GM23338 (cell line): ENCODE measurements around the gene SMIM7. TPM values are rescaled to one million over a fixed set of nuclear protein-coding genes. Genes with fewer than 3 reads are reported as not detected.

Experiments
- ATAC-seq: fragments of 200-7000 bp; cut with Tn5 transposase; 3 replicates; pipeline ENCODE4 v1.9.1; 2020
- DNase-seq: peaks from one replicate; pipeline ENCODE4 v3.0.0-alpha.2; 2015; ENCODE audit warnings: low spot score
- H2AFZ ChIP-seq: fragments of 200-600 bp; sonication (generic); 2 replicates; pipeline ENCODE4 v1.8.0; 2016; ENCODE audit warnings: antibody characterized with exemption, mild to moderate bottlenecking, moderate library complexity
- H3F3A ChIP-seq: fragments of 200-600 bp; sonication (generic); replicated peaks from 2 replicates; pipeline ENCODE4 v1.8.0; 2017; ENCODE audit warnings: antibody characterized with exemption, mixed run types, low read depth
- H3K27ac ChIP-seq: fragments of 200-600 bp; sonication (generic); 2 replicates; pipeline ENCODE4 v1.6.1; 2016; ENCODE audit warnings: low read depth
- H3K27me3 ChIP-seq: fragments of 200-600 bp; sonication (generic); 2 replicates; pipeline ENCODE4 v1.8.0; 2016; ENCODE audit warnings: mild to moderate bottlenecking, mixed run types, moderate library complexity; ENCODE audit not compliant: insufficient read depth
- H3K36me3 ChIP-seq: fragments of 200-600 bp; sonication (generic); 2 replicates; pipeline ENCODE4 v1.8.0; 2016; ENCODE audit warnings: mild to moderate bottlenecking; ENCODE audit not compliant: insufficient read depth
- H3K4me1 ChIP-seq: fragments of 200-600 bp; sonication (generic); 2 replicates; pipeline ENCODE4 v1.8.0; 2016; ENCODE audit warnings: mild to moderate bottlenecking, moderate library complexity; ENCODE audit not compliant: insufficient read depth
- H3K4me2 ChIP-seq: fragments of 200-600 bp; sonication (generic); 2 replicates; pipeline ENCODE4 v1.7.1; 2017; ENCODE audit warnings: mixed run types
- H3K4me3 ChIP-seq: fragments of 200-600 bp; sonication (generic); 2 replicates; pipeline ENCODE4 v1.6.1; 2016; ENCODE audit warnings: mixed run types
- H3K79me2 ChIP-seq: fragments of 200-600 bp; sonication (generic); replicated peaks from 2 replicates; pipeline ENCODE4 v1.8.0; 2017; ENCODE audit warnings: mild to moderate bottlenecking; ENCODE audit not compliant: insufficient read depth
- H3K9me2 ChIP-seq: fragments of 200-600 bp; sonication (generic); 2 replicates; pipeline ENCODE4 v1.8.0; 2017; ENCODE audit not compliant: insufficient read depth
- H4K20me1 ChIP-seq: fragments of 200-600 bp; sonication (generic); replicated peaks from 2 replicates; pipeline ENCODE4 v1.8.0; 2017; ENCODE audit warnings: mild to moderate bottlenecking; ENCODE audit not compliant: insufficient read depth
- H3K27ac Mint-ChIP-seq: 2 replicates; pipeline ENCODE4 v1.8.0; 2020; ENCODE audit warnings: inconsistent platforms, mild to moderate bottlenecking, moderate library complexity, mixed read lengths
- H3K27me3 Mint-ChIP-seq: 3 replicates; pipeline ENCODE4 v1.8.0; 2022; ENCODE audit warnings: low read depth, mild to moderate bottlenecking, moderate library complexity, mixed read lengths, inconsistent platforms; ENCODE audit not compliant: insufficient read depth, poor library complexity
- H3K36me3 Mint-ChIP-seq: 3 replicates; pipeline ENCODE4 v1.8.0; 2021; ENCODE audit warnings: low read depth, mild to moderate bottlenecking, inconsistent platforms, moderate library complexity, mixed read lengths
- H3K4me1 Mint-ChIP-seq: 3 replicates; pipeline ENCODE4 v1.8.0; 2020; ENCODE audit warnings: mild to moderate bottlenecking, inconsistent platforms, mixed read lengths
- H3K4me3 Mint-ChIP-seq: 3 replicates; pipeline ENCODE4 v1.8.0; 2021; ENCODE audit warnings: moderate library complexity, mild to moderate bottlenecking, inconsistent platforms, mixed read lengths
- H3K9me3 Mint-ChIP-seq: 3 replicates; pipeline ENCODE4 v1.8.0; 2020; ENCODE audit warnings: moderate library complexity, mild to moderate bottlenecking, inconsistent platforms, mixed read lengths
- CREB1 ChIP-seq: fragments of 250-450 bp; sonication (Bioruptor Pico); IDR thresholded peaks from 2 replicates; pipeline ENCODE4 v1.5.0; 2020; ENCODE audit warnings: low read depth, mild to moderate bottlenecking, moderate library complexity
- EZH2 ChIP-seq: fragments of 200-600 bp; sonication (generic); IDR thresholded peaks from one replicate; pipeline ENCODE4 v1.8.0; 2017; ENCODE audit warnings: antibody characterized with exemption, mild to moderate bottlenecking, low read depth; ENCODE audit not compliant: unreplicated experiment
- EZH2phosphoT487 ChIP-seq: fragments of 200-600 bp; sonication (generic); IDR thresholded peaks from one replicate; pipeline ENCODE4 v1.8.1; 2018; ENCODE audit warnings: antibody characterized with exemption; ENCODE audit not compliant: unreplicated experiment
- JUNB ChIP-seq: IDR thresholded peaks from one replicate; pipeline ENCODE4 v1.6.1; 2016; ENCODE audit warnings: antibody characterized with exemption; ENCODE audit not compliant: unreplicated experiment
- NANOG ChIP-seq: IDR thresholded peaks from 2 replicates; pipeline ENCODE4 v1.6.1; 2016; ENCODE audit warnings: antibody characterized with exemption, borderline replicate concordance
- POLR2AphosphoS5 ChIP-seq: IDR thresholded peaks from 2 replicates; pipeline ENCODE4 v1.6.1; 2016; ENCODE audit warnings: antibody characterized with exemption, low read depth
- STAT1 ChIP-seq: IDR thresholded peaks from one replicate; pipeline ENCODE4 v1.6.1; 2016; ENCODE audit warnings: antibody characterized with exemption; ENCODE audit not compliant: unreplicated experiment
- ZNF114 ChIP-seq: fragments of 250-450 bp; sonication (Bioruptor Pico); IDR thresholded peaks from 2 replicates; pipeline ENCODE4 v1.5.0; 2020; ENCODE audit warnings: mild to moderate bottlenecking, moderate library complexity
- ZNF331 ChIP-seq: fragments of 250-450 bp; sonication (Bioruptor Pico); IDR thresholded peaks from 2 replicates; pipeline ENCODE4 v1.5.0; 2020; ENCODE audit warnings: low read depth, mild to moderate bottlenecking, moderate library complexity
- polyA plus RNA-seq: library from polyadenylated mRNA; unstranded; fragments of >200 nt; fragmentation: Nextera tagmentation; extraction: Ambion mirVana; gene quantifications from 2 replicates; pipeline ENCODE4 v1.2.1, GENCODE V29; 2016
- total RNA-seq: library from RNA; depleted of rRNA; stranded (reverse); fragments of >200 nt; shearing (Covaris generic); gene quantifications from 2 replicates; pipeline ENCODE4 v1.2.3, GENCODE V29; 2014
- TF ChIP-seq, protein P1 (sequence below): fragments of 250-450 bp; sonication (Bioruptor Pico); IDR thresholded peaks from 2 replicates; pipeline ENCODE4 v1.5.0; 2020; ENCODE audit warnings: mild to moderate bottlenecking, moderate library complexity
- TF ChIP-seq, protein P2 (sequence below), 2 experiments: fragments of 200-600 bp in 1 of 2; sonication (generic) in 1 of 2; conservative IDR thresholded peaks; 2 replicates each; pipeline versions ENCODE4 v1.5.1 to v1.6.1; 2016 to 2017; ENCODE audit warnings: antibody characterized with exemption in 2 of 2, low read depth in 2 of 2, mild to moderate bottlenecking in 2 of 2, moderate library complexity in 1 of 2
- TF ChIP-seq, protein P3 (sequence below): IDR thresholded peaks from 2 replicates; pipeline ENCODE4 v1.6.1; 2016; ENCODE audit warnings: antibody characterized with exemption
- TF ChIP-seq, protein P4 (sequence below): IDR thresholded peaks from one replicate; pipeline ENCODE4 v1.6.1; 2018; ENCODE audit warnings: antibody characterized with exemption; ENCODE audit not compliant: unreplicated experiment

The SMIM7 gene
- total and polyA plus RNA-seq, 2 experiments from 2014 or later: 81.7 to 84.5 TPM

DNA sequence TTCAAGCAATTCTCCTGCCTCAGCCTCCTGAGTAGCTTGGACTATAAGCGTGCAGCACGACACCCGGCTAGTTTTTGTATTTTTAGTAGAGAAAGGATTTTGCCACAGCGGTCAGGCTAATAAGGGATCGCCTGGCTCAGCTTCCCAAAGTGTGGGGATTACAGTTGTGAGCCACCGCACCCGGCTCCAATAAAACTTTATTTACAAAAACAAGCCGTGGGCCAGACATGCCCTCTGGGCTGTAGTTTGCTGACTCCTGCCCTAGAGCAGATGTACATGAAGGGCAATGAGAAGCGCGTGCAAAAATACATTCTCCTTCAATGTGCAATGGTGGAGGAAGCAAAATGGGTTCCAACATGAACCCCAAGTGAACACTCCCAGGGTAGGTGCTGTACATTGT, 18.2 kb downstream of the SMIM7 start:
- Mint-ChIP-seq H3K4me1 (no peaks in the 10 kb centered on the region), H3K36me3 (peaks cover 81% of the 10 kb centered on the region), H3K4me3 (no peak overlapping the region), H3K27me3 (peaks cover 3% of the 10 kb centered on the region), H3K9me3 (no peaks in the 10 kb centered on the region), H3K27ac (no peak overlapping the region)
- Histone ChIP-seq H3K4me2 (no peak overlapping the region), H3K36me3 (peaks cover 26% of the 10 kb centered on the region), H4K20me1 (peaks cover 41% of the 10 kb centered on the region), H3K4me3 (no peak overlapping the region), H3K27me3 (no peaks in the 10 kb centered on the region), H3K4me1 (no peaks in the 10 kb centered on the region), H2AFZ (no peak overlapping the region), H3F3A (no peaks in the 10 kb centered on the region; the same call in 1 of the 2 replicates), H3K27ac (no peak overlapping the region), H3K9me2 (no peaks in the 10 kb centered on the region), H3K79me2 (peaks cover 97% of the 10 kb centered on the region)
- DNase-seq (no peak), ATAC-seq (no peak)
- TF ChIP-seq CREB1 (no peak), POLR2AphosphoS5 (no peak), STAT1 (no peak), JUNB (no peak), ZNF114 (CRISPR knock-in tag) (no peak), EZH2 (no peak), ZNF331 (CRISPR knock-in tag) (no peak), NANOG (no peak), EZH2phosphoT487 (no peak)
- TF ChIP-seq, protein P1, sequence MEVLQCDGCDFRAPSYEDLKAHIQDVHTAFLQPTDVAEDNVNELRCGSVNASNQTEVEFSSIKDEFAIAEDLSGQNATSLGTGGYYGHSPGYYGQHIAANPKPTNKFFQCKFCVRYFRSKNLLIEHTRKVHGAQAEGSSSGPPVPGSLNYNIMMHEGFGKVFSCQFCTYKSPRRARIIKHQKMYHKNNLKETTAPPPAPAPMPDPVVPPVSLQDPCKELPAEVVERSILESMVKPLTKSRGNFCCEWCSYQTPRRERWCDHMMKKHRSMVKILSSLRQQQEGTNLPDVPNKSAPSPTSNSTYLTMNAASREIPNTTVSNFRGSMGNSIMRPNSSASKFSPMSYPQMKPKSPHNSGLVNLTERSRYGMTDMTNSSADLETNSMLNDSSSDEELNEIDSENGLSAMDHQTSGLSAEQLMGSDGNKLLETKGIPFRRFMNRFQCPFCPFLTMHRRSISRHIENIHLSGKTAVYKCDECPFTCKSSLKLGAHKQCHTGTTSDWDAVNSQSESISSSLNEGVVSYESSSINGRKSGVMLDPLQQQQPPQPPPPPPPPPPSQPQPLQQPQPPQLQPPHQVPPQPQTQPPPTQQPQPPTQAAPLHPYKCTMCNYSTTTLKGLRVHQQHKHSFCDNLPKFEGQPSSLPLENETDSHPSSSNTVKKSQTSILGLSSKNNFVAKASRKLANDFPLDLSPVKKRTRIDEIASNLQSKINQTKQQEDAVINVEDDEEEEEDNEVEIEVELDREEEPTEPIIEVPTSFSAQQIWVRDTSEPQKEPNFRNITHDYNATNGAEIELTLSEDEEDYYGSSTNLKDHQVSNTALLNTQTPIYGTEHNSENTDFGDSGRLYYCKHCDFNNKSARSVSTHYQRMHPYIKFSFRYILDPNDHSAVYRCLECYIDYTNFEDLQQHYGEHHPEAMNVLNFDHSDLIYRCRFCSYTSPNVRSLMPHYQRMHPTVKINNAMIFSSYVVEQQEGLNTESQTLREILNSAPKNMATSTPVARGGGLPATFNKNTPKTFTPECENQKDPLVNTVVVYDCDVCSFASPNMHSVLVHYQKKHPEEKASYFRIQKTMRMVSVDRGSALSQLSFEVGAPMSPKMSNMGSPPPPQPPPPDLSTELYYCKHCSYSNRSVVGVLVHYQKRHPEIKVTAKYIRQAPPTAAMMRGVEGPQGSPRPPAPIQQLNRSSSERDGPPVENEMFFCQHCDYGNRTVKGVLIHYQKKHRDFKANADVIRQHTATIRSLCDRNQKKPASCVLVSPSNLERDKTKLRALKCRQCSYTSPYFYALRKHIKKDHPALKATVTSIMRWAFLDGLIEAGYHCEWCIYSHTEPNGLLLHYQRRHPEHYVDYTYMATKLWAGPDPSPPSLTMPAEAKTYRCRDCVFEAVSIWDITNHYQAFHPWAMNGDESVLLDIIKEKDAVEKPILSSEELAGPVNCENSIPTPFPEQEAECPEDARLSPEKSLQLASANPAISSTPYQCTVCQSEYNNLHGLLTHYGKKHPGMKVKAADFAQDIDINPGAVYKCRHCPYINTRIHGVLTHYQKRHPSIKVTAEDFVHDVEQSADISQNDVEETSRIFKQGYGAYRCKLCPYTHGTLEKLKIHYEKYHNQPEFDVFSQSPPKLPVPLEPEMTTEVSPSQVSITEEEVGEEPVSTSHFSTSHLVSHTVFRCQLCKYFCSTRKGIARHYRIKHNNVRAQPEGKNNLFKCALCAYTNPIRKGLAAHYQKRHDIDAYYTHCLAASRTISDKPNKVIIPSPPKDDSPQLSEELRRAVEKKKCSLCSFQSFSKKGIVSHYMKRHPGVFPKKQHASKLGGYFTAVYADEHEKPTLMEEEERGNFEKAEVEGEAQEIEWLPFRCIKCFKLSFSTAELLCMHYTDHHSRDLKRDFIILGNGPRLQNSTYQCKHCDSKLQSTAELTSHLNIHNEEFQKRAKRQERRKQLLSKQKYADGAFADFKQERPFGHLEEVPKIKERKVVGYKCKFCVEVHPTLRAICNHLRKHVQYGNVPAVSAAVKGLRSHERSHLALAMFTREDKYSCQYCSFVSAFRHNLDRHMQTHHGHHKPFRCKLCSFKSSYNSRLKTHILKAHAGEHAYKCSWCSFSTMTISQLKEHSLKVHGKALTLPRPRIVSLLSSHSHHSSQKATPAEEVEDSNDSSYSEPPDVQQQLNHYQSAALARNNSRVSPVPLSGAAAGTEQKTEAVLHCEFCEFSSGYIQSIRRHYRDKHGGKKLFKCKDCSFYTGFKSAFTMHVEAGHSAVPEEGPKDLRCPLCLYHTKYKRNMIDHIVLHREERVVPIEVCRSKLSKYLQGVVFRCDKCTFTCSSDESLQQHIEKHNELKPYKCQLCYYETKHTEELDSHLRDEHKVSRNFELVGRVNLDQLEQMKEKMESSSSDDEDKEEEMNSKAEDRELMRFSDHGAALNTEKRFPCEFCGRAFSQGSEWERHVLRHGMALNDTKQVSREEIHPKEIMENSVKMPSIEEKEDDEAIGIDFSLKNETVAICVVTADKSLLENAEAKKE (CRISPR knock-in tag): no peak
- TF ChIP-seq, protein P2, sequence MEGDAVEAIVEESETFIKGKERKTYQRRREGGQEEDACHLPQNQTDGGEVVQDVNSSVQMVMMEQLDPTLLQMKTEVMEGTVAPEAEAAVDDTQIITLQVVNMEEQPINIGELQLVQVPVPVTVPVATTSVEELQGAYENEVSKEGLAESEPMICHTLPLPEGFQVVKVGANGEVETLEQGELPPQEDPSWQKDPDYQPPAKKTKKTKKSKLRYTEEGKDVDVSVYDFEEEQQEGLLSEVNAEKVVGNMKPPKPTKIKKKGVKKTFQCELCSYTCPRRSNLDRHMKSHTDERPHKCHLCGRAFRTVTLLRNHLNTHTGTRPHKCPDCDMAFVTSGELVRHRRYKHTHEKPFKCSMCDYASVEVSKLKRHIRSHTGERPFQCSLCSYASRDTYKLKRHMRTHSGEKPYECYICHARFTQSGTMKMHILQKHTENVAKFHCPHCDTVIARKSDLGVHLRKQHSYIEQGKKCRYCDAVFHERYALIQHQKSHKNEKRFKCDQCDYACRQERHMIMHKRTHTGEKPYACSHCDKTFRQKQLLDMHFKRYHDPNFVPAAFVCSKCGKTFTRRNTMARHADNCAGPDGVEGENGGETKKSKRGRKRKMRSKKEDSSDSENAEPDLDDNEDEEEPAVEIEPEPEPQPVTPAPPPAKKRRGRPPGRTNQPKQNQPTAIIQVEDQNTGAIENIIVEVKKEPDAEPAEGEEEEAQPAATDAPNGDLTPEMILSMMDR (conservative IDR thresholded peaks at IDR 0.05; ENCODE audit: low read depth in 2 of 2): no peak
- TF ChIP-seq, protein P3, sequence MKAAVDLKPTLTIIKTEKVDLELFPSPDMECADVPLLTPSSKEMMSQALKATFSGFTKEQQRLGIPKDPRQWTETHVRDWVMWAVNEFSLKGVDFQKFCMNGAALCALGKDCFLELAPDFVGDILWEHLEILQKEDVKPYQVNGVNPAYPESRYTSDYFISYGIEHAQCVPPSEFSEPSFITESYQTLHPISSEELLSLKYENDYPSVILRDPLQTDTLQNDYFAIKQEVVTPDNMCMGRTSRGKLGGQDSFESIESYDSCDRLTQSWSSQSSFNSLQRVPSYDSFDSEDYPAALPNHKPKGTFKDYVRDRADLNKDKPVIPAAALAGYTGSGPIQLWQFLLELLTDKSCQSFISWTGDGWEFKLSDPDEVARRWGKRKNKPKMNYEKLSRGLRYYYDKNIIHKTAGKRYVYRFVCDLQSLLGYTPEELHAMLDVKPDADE: no peak
- TF ChIP-seq, protein P4, sequence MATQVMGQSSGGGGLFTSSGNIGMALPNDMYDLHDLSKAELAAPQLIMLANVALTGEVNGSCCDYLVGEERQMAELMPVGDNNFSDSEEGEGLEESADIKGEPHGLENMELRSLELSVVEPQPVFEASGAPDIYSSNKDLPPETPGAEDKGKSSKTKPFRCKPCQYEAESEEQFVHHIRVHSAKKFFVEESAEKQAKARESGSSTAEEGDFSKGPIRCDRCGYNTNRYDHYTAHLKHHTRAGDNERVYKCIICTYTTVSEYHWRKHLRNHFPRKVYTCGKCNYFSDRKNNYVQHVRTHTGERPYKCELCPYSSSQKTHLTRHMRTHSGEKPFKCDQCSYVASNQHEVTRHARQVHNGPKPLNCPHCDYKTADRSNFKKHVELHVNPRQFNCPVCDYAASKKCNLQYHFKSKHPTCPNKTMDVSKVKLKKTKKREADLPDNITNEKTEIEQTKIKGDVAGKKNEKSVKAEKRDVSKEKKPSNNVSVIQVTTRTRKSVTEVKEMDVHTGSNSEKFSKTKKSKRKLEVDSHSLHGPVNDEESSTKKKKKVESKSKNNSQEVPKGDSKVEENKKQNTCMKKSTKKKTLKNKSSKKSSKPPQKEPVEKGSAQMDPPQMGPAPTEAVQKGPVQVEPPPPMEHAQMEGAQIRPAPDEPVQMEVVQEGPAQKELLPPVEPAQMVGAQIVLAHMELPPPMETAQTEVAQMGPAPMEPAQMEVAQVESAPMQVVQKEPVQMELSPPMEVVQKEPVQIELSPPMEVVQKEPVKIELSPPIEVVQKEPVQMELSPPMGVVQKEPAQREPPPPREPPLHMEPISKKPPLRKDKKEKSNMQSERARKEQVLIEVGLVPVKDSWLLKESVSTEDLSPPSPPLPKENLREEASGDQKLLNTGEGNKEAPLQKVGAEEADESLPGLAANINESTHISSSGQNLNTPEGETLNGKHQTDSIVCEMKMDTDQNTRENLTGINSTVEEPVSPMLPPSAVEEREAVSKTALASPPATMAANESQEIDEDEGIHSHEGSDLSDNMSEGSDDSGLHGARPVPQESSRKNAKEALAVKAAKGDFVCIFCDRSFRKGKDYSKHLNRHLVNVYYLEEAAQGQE: no peak
